ENCODE results near the gene DLX6. TPM values are rescaled to one million over a fixed set of nuclear protein-coding genes. Genes with fewer than 3 reads are reported as not detected.

The DLX6 gene
- total RNA-seq = under 1 TPM in 1 of 3 donors, not detected in 2; 0.32 TPM
- long read RNA-seq, donor 1 = 0 reads
- long read RNA-seq, donor 2 = 0 reads

DNA sequence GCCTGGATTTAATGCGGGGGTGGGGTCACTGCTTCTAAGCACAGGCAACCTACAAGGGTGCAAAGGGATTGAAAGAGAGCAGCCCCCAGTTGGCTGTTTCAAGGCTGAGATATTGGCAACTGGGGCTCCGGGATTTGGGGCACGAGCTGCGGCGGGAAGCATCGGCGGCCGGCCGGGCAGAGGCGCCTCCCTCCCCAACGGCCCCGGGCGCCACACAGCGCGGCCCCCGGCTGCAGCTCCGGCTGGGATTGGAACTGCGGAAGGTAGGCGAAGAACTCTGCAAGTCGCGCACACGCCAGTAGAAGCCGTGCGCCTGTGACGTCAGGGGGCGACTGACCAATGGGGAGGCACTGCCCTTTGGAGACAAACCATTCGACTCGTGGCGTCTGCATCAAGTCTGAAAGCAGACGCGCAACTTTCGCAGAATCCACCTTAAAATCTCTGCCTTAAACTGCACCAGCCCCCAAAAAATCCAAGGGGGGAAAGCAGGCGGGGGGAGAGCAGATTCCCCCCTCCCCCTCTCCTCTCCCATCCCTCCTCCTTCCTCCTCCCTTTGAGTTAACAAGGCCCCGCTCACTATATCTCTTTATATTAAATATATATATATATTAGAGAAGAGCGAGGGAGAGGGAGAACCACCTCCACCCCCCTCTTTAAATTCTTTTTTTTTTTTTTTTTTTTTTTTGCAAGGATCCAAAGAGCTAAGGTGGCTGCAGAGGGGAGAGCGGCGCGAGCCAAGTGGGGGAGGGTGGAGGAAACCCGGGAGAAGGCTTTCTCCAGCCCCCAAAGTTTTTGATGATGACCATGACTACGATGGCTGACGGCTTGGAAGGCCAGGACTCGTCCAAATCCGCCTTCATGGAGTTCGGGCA is at the start of gene DLX6:
Gene DLX6, plus strand, starts transcription at position 371 of the 872 bp plus-strand sequence. Its CDS starts 425 bp downstream, at position 796.
- DNase-seq (peak in 2 of 3 donors; percentile 37 to 50), ATAC-seq (peak; percentile 64)
- no peaks in the 10 kb centered on the region for H3K36me3 ChIP-seq (ENCODE audit: low read depth)
- no peak within 1 kb of the TSS for H3K4me3 ChIP-seq
- TF ChIP-seq, protein P1, sequence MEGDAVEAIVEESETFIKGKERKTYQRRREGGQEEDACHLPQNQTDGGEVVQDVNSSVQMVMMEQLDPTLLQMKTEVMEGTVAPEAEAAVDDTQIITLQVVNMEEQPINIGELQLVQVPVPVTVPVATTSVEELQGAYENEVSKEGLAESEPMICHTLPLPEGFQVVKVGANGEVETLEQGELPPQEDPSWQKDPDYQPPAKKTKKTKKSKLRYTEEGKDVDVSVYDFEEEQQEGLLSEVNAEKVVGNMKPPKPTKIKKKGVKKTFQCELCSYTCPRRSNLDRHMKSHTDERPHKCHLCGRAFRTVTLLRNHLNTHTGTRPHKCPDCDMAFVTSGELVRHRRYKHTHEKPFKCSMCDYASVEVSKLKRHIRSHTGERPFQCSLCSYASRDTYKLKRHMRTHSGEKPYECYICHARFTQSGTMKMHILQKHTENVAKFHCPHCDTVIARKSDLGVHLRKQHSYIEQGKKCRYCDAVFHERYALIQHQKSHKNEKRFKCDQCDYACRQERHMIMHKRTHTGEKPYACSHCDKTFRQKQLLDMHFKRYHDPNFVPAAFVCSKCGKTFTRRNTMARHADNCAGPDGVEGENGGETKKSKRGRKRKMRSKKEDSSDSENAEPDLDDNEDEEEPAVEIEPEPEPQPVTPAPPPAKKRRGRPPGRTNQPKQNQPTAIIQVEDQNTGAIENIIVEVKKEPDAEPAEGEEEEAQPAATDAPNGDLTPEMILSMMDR (IDR thresholded peaks at IDR 0.05) = no peak
- intact Hi-C loops (cut with DNase I, micrococcal nuclease) = no loop called here
- no peaks in the 10 kb centered on the region for H3K9me3 ChIP-seq
- H3K4me1 ChIP-seq (ENCODE audit: low read depth) = peaks cover 13% of the 10 kb centered on the region

DNA sequence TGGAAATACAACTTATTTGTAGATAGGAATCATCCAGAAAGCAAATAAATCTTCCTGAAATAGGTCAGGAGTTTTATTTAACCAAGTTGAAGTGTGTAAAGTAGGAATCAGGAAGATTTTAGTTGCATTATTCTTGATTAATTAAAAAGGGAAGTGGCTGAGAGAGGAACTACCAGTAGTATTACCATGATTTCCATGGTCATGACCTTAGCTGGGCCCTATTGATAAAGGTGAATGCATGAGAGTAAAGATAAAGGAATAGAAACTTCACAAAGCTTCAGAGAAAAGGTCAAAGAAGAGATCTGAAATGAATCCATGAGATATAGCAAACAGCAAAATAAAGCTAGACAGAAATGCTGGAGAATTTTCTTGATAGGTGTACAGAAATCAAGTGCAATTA is 46.2 kb upstream of the DLX6 start:
- no peak for ATAC-seq
- Histone ChIP-seq H3K4me1 (ENCODE audit: low read depth) (no peaks in the 10 kb centered on the region), H3K36me3 (ENCODE audit: low read depth) (no peaks in the 10 kb centered on the region), H3K9me3 (no peaks in the 10 kb centered on the region), H3K4me3 (no peak overlapping the region)
- no peak for DNase-seq
- TF ChIP-seq, protein P1 (IDR thresholded peaks at IDR 0.05) = no peak
- intact Hi-C loops (cut with DNase I, micrococcal nuclease) = no loop called here

DNA sequence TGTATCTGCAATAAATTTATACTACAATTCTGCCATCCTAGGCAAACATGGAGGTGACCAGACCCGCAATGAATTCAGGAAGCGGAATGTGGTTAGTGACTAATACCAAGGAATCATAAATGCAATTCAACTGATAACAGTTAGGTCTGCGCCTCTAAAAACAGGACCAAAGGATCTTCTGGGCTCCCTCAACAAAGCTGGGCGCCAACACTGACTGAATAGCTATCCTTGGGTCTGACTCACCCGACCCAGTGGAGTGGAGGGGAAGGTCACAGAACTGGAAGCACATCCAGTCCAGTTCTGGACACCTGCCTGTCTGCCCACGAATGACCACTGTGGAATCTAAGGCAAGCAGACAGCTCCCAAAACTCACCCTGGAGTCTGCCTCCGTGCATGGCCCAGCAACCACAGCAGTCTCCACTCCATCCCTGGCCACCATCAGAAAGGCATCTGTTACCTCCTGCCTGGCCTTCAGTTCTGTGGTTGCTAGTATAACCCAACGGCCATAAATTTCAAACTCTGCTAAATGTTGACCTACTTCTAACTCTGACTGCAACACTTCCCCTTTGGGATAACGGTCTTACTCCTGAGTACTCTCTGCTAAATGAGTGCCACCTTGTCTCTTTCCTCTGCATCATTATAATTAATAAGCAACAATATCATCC is 43.0 kb upstream of the DLX6 start:
- H3K4me3 ChIP-seq = no peak overlapping the region
- no peaks in the 10 kb centered on the region for H3K36me3 ChIP-seq (ENCODE audit: low read depth)
- ATAC-seq (no peak), DNase-seq (no peak)
- no peaks in the 10 kb centered on the region for H3K9me3 ChIP-seq
- no peaks in the 10 kb centered on the region for H3K4me1 ChIP-seq (ENCODE audit: low read depth)
- intact Hi-C loops (cut with DNase I, micrococcal nuclease) = no loop called here
- TF ChIP-seq, protein P1 (IDR thresholded peaks at IDR 0.05) = no peak

DNA sequence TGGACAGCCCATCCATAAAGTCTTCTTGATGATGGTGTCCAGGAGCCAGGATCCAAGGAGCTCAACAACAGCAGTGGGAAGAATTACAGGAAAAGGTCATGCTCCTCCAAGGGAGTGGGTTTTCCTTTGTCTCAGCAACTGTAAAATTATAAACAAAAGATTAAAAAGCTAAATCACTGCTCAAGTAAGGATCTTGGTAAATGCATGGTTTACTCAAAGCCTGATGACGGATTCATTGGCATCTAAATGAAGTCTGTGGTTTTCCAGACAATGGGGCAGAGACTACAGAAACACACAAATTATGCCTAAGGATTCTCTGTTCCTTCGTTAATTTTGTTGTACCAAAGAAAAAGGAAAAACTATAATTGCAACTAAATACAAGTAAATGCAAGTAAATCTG is 36.4 kb upstream of the DLX6 start:
- intact Hi-C loops (cut with DNase I, micrococcal nuclease) = no loop called here
- no peak for DNase-seq
- no peaks in the 10 kb centered on the region for H3K36me3 ChIP-seq (ENCODE audit: low read depth)
- H3K4me1 ChIP-seq (ENCODE audit: low read depth) = no peaks in the 10 kb centered on the region
- ATAC-seq = no peak
- no peak overlapping the region for H3K4me3 ChIP-seq
- no peaks in the 10 kb centered on the region for H3K9me3 ChIP-seq
- TF ChIP-seq, protein P1 (IDR thresholded peaks at IDR 0.05) = no peak

DNA sequence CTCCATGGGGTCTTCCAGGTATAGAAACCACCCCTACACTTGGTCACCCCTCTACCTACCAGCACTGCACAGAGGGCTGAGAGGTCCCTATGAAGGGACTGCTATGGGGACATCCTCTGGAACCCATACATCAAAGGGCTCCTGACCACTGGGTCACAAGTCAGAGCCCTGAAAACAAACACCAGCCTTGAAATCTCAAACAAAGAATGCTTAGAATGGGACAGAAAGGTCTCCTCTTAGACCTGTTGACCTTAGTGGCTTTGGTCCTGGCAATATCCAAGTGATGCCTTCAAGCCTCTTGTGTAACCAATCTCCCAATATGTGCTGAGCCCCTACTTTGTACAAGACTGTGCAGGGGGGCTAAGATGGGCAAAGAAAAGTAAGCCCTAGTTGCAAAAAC is 34.6 kb upstream of the DLX6 start:
- no peaks in the 10 kb centered on the region for H3K4me1 ChIP-seq (ENCODE audit: low read depth)

More for the DNA sequence above, 34.6 kb upstream of the DLX6 start:
- H3K9me3 ChIP-seq = no peaks in the 10 kb centered on the region
- H3K4me3 ChIP-seq = no peak overlapping the region
- H3K36me3 ChIP-seq (ENCODE audit: low read depth) = no peaks in the 10 kb centered on the region
- intact Hi-C loops (cut with DNase I, micrococcal nuclease) = no loop called here
- DNase-seq (no peak), ATAC-seq (no peak)
- TF ChIP-seq, protein P1 (IDR thresholded peaks at IDR 0.05) = no peak
